Chondrocyte (in vitro differentiated cells): ENCODE results near the gene SMCO2. TPM values are rescaled to one million over a fixed set of nuclear protein-coding genes. Genes with fewer than 3 reads are reported as not detected.

ENCODE experiments used
- DNase-seq: peaks from one replicate; pipeline ENCODE4 v3.0.0; 2021; ENCODE audit warnings: mixed read lengths, low spot score
- H3K27ac Mint-ChIP-seq: one replicate; pipeline ENCODE4 v1.8.0; 2021; ENCODE audit warnings: mild to moderate bottlenecking, moderate library complexity, mixed read lengths; ENCODE audit not compliant: unreplicated experiment
- H3K27me3 Mint-ChIP-seq: 2 replicates; pipeline ENCODE4 v1.8.0; 2021; ENCODE audit warnings: low read depth, mixed read lengths
- H3K36me3 Mint-ChIP-seq: 2 replicates; pipeline ENCODE4 v1.8.0; 2021; ENCODE audit warnings: low read depth, mixed read lengths
- H3K4me1 Mint-ChIP-seq: 2 replicates; pipeline ENCODE4 v1.8.0; 2021; ENCODE audit warnings: low read depth, mild to moderate bottlenecking, mixed read lengths
- H3K4me3 Mint-ChIP-seq: one replicate; pipeline ENCODE4 v1.8.0; 2021; ENCODE audit warnings: mild to moderate bottlenecking, moderate library complexity, mixed read lengths; ENCODE audit not compliant: unreplicated experiment
- H3K9me3 Mint-ChIP-seq: 2 replicates; pipeline ENCODE4 v1.8.0; 2021; ENCODE audit warnings: low read depth, mixed read lengths
- CTCF ChIP-seq: fragments of 200-600 bp; sonication (generic); IDR thresholded peaks from 2 replicates; pipeline ENCODE4 v1.5.0; 2021; ENCODE audit warnings: antibody characterized with exemption, mild to moderate bottlenecking, moderate library complexity
- total RNA-seq: library from RNA; stranded (reverse); gene quantifications from 3 replicates; pipeline ENCODE4 v1.2.1, GENCODE V29; 2021

The SMCO2 gene
- total RNA-seq, 1 donor from 2014 or later = not detected

- H3K36me3 Mint-ChIP-seq = peaks cover 6% of the 10 kb centered on the region
- peaks cover 27% of the 10 kb centered on the region for H3K4me1 Mint-ChIP-seq
- H3K27ac Mint-ChIP-seq = no peak overlapping the region
- peaks cover 5% of the 10 kb centered on the region for H3K9me3 Mint-ChIP-seq
- H3K4me3 Mint-ChIP-seq = no peak overlapping the region
- TF ChIP-seq CTCF = no peak
- DNase-seq = no peak
- H3K27me3 Mint-ChIP-seq = no peaks in the 10 kb centered on the region
Observed at GRCh38 chr12:27436768-27437167, 9.8 kb upstream of the SMCO2 start.

DNA sequence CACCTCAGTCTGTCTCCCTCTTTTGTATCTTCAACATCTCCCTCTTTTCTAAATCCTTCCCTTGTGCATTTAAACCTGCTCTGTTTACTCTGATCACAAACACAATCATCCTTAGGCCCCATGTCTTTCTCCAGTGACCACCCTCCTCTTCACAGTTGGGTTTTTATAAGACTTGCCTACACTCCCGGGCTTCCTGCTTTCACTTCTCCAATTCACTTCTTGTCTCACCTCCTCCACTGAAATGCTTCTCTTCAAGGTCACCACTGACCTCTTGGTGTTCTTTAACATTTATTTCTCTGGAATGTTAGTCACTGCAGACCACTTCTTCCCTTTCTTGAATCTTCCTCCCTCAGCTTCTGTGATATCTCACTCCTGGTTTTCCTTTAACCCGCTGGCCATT lies 8.7 kb upstream of the SMCO2 start:
- DNase-seq = no peak
- peaks cover 6% of the 10 kb centered on the region for H3K36me3 Mint-ChIP-seq

GRCh38 chr12:27447761-27448160 lies 1.2 kb downstream of the SMCO2 start:
- no peak overlapping the region for H3K4me3 Mint-ChIP-seq
- DNase-seq = no peak
- H3K27me3 Mint-ChIP-seq = no peaks in the 10 kb centered on the region
- no peaks in the 10 kb centered on the region for H3K4me1 Mint-ChIP-seq
- TF ChIP-seq CTCF = no peak
- no peaks in the 10 kb centered on the region for H3K36me3 Mint-ChIP-seq
- no peak overlapping the region for H3K27ac Mint-ChIP-seq
- H3K9me3 Mint-ChIP-seq = peaks cover 15% of the 10 kb centered on the region

More for the DNA sequence above, 8.7 kb upstream of the SMCO2 start:
- no peak overlapping the region for H3K27ac Mint-ChIP-seq
- no peaks in the 10 kb centered on the region for H3K27me3 Mint-ChIP-seq
- H3K4me3 Mint-ChIP-seq = no peak overlapping the region
- TF ChIP-seq CTCF = no peak
- H3K9me3 Mint-ChIP-seq = peaks cover 5% of the 10 kb centered on the region
- peaks cover 20% of the 10 kb centered on the region for H3K4me1 Mint-ChIP-seq

DNA sequence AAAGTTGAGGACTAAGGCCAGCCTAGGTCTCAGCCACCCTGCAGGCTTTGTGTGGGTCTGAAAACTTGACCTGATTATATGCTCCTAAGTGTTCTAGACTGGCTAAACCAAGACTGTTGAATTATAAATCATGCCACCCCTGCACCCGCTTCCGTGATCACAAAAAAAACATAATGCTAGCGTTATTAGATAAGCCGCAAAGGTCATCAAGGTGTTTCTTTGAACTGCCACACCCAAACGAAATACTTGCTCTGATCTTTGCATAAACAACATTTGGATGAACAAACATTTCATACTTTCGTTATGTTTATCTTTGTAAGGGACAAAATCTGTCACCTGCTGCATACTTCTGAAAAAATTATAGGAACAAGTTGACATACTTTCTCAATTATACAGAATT lies 2.5 kb downstream of the SMCO2 start:
- Mint-ChIP-seq H3K9me3 (peaks cover 15% of the 10 kb centered on the region), H3K27ac (no peak overlapping the region), H3K36me3 (no peaks in the 10 kb centered on the region), H3K4me3 (no peak overlapping the region), H3K27me3 (no peaks in the 10 kb centered on the region), H3K4me1 (peaks cover 11% of the 10 kb centered on the region)
- no peak for TF ChIP-seq CTCF
- no peak for DNase-seq

GRCh38 chr12:27449893-27450534 lies 3.5 kb downstream of the SMCO2 start:
- no peaks in the 10 kb centered on the region for H3K27me3 Mint-ChIP-seq
- DNase-seq = no peak
- H3K36me3 Mint-ChIP-seq = no peaks in the 10 kb centered on the region
- peaks cover 11% of the 10 kb centered on the region for H3K4me1 Mint-ChIP-seq
- H3K4me3 Mint-ChIP-seq = no peak overlapping the region
- H3K27ac Mint-ChIP-seq = no peak overlapping the region
- H3K9me3 Mint-ChIP-seq = peaks cover 7% of the 10 kb centered on the region
- no peak for TF ChIP-seq CTCF
